Sciatic nerve (tissue), 2 donors: ENCODE measurements around the gene DNM2. TPM values are rescaled to one million over a fixed set of nuclear protein-coding genes. Genes with fewer than 3 reads are reported as not detected.
"Not testable (repeated sequence)": the region's sequence is repeated elsewhere in the genome, so short reads cannot be mapped to it uniquely, and the experiment has no call there.

Source experiments
- ATAC-seq: fragments of 200-7000 bp; cut with Tn5 transposase; one replicate; pipeline ENCODE4 v1.9.1; 2020; ENCODE audit warnings: mild to moderate bottlenecking, moderate library complexity
- DNase-seq: peaks from one replicate; pipeline ENCODE4 v3.0.0-alpha.2; 2020; ENCODE audit warnings: low spot score
- intact Hi-C: fragments of 100-400 bp; cut with DNase I; formaldehyde crosslinking; loops from one replicate; pipeline ENCODE4 v1.14.2; 2022
- total RNA-seq: library from RNA; stranded (reverse); fragmentation: NEBNext Ultra II Directional; extraction: Animal tissue kit (Norgen Biotek cat#: 25700); gene quantifications from one replicate; pipeline ENCODE4 v1.2.1, GENCODE V29; 2021
- donor health status: DM: no; HTN: no; CAD: no.
- donor health status: DM: no; HTN: no; CAD: no.

Gene DNM2
- total RNA-seq, 1 donor from 2014 or later = 136 TPM

DNA sequence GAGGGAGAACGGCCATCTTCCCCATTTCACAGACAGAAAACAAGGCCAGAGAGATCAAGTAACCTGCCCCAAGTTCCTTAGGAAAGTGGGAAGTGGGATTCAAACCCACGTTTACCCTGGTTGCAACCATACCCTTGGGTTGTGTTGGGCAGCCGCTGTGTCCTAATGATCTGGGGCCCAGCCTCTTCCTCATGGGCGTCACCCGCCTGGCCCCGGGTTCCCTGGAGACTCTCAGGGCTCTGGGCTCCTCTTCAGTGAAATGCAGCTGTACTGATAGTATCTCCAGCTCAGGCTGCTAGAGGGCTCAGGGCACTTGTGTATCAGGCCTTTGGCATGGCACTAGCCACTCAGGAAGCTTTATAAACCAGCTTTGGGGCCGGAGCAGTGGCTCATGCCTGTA, 108.4 kb downstream of the DNM2 start:
- ATAC-seq (no peak), DNase-seq (no peak)
- intact Hi-C loops = no loop called here

DNA sequence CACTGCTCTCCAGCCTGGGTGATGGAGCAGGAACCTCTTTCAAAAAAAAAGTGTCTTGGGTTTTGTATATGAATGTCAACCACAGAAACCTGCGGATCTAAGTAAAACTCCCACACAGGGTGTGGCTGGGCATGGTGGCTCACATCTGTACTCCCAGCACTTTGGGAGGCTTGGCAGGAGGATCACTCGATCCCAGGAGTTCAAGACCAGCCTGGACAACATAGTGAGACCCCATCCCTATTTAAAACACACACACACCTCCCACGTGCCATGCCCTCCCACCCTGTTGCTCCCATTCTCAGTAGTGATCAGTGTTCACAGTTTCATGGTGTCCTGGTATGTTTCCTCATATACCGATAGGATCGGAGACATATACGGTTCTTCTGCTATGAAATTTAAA, 109.0 kb downstream of the DNM2 start:
- DNase-seq (no peak), ATAC-seq (no peak)
- intact Hi-C loops = no loop called here

DNA sequence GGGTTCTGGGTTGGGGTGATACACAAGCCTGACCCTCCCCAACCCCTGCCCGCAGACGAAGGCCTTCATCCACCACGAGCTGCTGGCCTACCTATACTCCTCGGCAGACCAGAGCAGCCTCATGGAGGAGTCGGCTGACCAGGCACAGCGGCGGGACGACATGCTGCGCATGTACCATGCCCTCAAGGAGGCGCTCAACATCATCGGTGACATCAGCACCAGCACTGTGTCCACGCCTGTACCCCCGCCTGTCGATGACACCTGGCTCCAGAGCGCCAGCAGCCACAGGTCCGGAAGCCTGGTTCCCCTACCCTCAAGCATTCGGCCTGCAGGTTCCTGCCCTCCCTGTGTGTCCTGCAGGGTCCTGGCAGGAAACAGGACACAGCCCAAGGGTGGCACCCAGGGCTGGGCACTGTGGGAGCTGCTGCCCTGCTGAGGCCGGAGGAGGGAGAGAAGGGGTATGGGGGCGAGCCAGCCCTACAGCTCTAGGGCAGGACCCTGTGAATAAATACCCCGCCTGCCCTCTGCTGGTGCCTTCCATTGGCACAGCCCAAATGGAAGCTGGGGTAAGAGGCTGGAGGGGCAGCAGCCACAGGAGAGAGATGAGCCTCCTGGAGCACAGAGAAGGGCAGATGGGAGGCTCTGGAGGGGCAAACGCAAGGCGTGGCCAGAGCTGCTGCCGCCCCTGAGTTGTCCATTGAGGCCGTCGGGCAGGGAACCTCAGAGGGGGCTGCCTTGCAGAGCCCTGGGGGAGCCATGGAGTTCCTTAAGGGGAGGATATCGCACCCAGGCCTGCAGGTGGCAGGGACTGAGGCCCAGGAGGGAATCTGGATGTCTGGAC, 111.3 kb downstream of the DNM2 start:
- ATAC-seq (no peak), DNase-seq (no peak)
- intact Hi-C loops = no loop called here

DNA sequence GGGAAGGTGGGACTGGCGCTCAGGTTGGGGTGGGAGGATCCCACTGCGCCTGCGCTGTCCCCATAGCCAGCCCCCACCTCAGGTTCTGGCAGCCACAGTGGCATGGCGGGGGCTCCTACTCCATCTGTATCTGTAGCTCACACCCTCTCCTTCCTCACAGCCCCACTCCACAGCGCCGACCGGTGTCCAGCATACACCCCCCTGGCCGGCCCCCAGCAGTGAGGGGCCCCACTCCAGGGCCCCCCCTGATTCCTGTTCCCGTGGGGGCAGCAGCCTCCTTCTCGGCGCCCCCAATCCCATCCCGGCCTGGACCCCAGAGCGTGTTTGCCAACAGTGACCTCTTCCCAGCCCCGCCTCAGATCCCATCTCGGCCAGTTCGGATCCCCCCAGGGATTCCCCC, 112.1 kb downstream of the DNM2 start:
- ATAC-seq = no peak
- intact Hi-C loops = no loop called here
- no peak for DNase-seq

DNA sequence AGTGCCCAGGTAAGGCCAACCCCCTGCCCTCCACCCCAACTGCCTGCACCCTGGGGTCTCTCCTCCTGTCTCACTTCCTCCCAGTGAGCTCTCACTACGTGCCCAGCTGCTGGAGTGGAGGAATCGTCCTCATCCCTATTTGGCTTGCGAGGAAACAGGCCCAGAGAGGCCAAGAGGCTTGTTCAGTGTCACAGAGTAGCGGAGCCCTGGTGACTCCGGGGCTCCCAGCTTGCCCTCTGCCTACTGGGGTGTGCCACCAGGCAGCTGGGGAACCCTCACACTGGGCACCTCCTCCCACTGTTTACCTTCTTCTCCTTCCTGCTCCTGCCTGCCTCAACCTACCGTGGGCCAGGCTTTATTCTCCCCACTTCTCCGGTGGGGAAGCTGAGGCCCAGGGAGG, 112.5 kb downstream of the DNM2 start:
- DNase-seq (no peak), ATAC-seq (no peak)
- intact Hi-C loops = no loop called here

DNA sequence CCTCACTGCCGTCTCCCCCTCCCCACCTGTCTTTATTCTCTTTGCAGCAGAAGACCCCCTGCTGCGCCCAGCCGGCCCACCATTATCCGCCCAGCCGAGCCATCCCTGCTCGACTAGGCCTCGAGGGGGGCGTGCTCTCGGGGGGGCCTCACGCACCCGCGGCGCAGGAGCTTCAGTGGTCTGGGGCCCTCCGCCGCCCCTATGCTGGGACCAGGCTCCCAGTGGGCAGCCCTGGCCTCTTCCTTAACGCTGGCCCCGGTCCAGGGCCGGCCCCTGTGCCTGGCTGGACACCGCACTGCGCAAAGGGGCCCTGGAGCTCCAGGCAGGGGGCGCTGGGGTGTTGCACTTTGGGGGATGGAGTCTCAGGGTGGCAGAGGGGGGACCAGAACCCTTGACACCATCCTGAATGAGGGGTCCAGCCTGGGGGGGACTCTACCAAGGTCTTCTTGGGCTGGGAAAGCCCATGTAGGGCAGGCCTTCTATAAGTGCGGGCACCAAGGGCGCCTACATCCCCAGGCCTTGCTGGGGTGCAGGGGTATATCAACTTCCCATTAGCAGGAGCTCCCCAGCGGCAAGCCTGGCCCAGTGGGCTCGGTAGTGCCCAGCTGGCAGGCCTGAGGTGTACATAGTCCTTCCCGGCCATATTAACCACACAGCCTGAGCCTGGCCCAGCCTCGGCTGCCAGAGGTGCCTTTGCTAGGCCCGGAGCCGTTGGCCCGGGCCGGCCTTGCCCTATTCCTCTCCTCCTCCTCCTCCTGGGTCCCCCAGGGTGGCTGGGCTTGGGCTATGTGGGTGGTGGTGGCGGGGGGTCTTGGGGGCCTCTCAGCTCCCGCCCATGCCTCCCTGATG, 113.3 kb downstream of the DNM2 start:
- no peak for ATAC-seq
- DNase-seq = no peak
- intact Hi-C loops = no loop called here

DNA sequence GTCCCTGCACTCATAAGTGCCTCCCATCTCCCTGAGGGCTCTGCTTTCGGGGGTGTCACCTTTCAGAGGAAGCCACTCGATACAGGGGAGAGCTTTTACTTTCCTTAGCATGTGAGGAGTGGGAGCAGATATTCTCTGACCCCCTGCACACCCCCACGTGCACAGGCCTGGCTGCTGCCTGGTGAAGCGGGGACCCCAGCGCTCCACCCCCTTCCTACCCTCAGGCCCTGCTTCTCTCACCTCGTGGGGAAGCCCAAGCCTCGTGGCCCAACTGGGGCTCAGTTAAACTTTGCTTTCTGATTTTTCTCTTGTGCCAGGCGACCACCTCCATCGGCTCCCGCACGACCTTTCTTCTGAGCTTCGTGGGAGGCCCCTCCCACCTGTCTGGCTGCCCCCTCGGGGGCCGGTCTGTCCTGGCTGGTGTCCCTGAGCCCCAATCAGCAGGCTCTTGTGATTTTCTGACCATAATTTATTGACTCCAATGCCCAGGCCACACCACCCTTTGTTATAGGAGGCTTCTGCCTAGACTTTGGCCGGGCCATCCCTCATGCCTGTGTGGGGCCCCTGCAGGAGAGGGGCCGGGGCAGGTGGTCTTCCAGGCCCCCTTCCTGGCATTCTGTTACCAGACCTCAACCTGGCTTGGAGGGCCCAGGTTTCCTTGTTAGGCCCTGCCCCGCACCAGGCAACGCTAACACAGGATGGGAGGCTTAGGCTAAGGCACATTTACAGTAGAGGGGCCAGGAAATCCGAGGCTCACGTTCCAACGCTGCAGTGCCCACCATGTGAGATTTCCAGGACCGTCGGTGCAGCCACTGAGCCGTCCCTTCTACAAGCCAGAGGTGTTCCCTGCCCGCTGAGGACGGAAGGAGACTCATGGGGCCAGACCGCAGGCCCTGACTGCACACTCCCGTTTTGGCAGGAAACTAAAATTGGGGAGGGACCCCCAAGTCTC, 114.4 kb downstream of the DNM2 start:
- DNase-seq (no peak), ATAC-seq (no peak)
- intact Hi-C loops = no loop called here

DNA sequence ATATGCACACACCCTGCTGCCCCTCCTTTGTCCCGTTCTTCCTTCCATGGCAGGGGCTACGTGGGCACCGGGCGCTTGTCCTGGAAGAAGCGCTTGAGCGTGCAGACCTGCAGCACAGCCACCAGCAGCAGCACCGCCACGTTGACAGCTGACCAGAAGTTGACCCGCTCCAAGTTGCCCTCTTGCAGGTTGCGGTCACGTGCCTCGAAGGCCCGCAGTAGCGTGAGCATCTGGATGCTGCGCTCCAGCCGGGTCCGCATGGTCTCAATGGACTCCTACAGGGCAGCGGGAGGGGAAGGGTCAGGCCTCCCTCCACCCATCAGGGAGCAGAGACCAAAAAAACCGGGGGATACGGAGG, 115.0 kb downstream of the DNM2 start:
- intact Hi-C loops = no loop called here
- DNase-seq (no peak), ATAC-seq (no peak)

DNA sequence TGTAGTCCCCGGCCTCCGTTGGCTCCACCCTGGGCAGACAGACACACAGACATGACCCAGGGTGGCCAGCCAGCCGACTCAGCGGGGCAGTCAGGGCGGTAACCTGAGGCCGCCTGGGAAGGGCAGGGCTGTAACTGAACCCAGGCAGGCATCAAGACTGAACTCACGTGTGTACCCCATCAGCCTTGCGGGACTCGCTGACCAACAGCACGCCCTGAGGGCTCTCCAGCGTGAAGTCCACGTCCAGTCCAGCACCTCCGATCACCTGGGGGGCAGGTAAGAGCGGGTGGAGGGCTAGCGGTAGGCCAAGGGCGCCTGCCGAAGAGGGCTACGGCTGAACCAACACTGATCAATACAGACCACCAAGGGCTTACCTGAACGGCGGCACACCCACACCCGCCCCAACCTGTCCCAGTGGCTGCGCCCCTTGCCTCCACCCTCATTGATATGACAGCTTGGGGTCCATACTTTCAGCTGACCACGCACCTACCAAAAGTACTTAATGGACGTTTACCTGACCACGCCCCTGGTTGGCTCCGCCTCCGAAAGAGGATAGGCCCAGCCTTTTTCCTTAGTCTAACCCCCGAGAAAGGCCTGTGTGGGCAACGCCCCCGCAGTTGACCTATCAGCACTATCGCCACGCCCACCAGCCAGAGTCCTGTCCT, 117.3 kb downstream of the DNM2 start:
- DNase-seq (no peak), ATAC-seq (peak; percentile 1)
- intact Hi-C loops = no loop called here

DNA sequence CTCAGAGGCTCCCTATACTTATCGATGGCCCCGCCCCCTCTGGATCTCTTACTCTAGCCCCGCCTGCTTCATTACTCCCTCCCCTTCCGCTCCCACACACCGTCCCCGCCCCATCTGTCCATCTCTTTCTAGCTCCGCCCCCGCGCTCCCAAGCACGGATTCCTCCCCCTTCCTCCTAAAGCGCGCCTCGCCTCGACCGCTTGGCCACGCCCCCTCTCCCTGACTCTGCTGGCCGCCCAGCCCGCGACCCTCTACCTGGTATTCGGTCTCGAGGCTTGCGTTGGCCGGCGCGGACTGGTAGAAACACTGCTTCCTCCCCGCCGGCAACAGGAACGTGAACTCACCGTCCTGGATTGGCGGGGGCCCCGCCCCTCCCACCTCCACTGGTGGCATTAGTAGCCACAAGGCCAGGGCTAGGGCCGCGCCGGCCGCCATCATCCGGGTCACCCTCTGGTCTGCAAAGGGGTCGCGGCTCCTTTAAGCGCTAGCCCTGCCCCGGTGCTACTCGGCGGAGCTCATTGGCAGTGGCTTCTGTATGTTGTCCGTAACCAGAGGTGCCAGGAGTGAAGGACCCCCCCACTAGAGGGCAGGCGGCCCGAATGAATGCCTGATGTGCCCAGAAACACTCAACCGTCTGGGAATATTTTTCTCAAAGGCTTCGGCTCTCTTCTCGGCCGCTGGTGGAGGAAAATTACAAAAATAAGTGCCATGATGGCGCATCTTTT, 118.0 kb downstream of the DNM2 start, which contains the start of gene TMED1:
Gene TMED1, minus strand, starts transcription at position 459 of the 725 bp plus-strand sequence. Its CDS starts 21 bp downstream, at position 438.
- intact Hi-C loops = no loop called here
- peak; percentile 96 for ATAC-seq
- DNase-seq = peak; percentile 100

DNA sequence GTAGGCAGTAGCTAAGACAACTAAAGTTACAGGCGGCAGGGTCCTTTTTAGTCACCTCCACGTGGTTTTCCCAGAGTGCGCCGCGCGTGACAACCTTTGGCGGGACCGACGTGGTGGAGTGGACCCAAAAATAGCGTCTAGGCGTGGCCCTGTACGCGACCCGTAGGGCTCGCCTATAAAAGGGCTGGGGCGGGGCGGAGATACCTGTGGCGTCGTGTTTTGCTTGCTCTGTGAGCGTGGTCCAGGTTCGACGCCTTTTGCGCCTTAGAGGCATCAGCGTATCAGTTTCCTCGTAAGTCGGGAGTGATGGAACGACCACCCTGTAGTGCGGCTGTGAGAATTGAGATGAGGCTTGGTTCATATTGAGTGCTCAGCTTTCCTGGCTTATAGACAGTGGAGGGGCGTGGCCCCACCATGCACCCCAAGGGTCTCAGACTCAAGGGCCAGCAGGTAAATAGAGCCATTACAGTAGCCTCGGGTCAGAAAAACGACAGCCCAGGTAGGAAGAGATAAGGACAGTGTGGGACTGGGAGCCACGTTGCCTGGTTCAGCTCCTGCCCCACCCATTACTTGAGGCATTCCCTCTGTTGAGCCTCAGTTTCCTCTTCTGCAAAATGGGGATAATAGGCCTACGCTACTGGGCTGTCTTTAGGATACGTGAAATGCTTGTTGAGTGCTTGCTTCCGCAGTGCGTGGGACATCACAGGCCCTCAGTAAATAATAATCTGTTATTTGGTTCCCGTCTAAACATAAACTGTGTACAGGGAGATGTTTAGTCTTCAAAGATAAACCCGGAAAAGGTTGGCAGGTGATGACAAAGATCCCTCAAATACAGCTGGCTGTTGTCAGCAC, 118.8 kb downstream of the DNM2 start:
- peak; percentile 90 for DNase-seq
- intact Hi-C loops = no loop called here
- ATAC-seq = peak; percentile 68

DNA sequence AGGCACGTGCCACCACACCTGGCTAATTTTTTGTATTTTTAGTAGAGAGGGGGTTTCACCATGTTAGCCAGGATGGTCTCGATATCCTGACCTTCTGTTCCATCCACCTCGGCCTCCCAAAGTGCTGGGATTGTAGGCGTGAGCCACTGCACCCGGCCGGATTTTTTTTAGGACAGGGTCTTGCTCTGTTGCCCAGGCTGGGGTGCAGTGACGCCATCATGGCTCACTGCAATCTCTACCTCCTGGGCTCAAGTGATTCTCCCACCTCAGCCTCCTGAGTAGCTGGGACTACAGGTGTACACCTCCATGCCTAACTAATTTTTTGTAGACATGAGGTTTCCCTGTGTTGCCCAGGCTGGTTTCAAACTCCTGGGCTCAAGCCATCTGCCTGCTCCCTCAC, 119.8 kb downstream of the DNM2 start:
- DNase-seq, intact Hi-C loops, ATAC-seq: not testable (repeated sequence)

DNA sequence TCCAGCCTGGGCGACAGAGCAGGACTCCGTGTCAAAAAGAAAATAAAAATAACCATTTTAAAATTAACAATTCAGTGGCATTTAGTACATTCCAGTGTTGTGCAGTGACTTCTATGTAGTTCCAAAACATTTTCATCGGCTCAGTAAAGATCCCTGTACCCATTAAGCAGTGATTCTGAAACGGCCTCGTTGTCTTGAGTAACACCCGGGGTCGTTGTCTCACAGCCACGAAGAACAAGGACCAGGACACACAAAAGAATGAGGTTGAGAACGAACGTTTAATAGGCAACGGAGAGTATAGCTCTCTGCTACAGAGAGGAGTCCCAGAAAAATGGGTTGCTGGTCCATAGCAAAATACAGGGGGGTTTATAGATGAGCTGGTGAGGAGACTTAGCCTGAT, 120.5 kb downstream of the DNM2 start:
- no peak for DNase-seq
- ATAC-seq = no peak
- intact Hi-C loops = no loop called here

DNA sequence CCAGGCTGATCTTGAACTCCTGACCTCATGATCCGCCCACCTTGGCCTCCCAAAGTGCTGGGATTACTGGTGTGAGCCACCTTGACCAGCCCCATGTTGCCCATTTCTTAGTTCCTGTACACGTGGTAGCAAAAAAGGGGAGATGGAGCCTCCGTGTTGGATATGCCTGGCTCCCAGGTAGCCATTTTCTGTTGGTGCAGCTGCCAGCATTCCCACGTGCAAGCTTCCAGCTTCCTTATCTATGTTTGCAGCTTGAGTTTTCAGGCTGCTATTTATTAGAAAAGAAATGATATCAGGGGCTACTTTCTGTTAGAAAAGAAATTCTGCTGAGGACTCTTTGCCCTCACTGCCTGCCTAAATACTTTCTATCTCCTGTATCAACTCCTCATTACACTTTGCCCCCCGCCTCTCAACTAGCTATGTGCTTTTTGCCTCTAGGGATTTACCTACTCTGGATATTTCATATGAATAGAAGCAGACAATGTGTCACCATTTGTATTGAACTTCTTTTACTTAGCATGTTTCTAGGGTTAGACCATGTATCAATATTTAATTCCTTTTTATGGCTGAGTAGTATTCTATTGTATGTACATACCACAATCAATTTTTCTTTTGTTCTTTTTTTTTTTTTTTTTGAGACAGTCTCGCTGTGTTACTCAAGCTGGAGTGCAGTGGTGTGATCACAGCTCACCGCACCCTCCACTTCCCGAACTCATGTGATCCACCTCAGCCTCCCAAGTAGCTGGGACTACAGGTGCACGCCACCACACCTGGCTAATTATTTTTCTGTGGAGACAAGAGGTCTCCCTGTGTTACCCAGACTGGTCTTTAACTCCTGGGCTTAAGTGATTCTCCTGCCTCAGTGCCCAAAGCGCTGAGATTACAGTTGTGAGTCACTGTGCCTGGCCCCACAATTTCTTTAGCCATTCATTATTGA, 121.5 kb downstream of the DNM2 start:
- ATAC-seq = no peak
- intact Hi-C loops = no loop called here

DNA sequence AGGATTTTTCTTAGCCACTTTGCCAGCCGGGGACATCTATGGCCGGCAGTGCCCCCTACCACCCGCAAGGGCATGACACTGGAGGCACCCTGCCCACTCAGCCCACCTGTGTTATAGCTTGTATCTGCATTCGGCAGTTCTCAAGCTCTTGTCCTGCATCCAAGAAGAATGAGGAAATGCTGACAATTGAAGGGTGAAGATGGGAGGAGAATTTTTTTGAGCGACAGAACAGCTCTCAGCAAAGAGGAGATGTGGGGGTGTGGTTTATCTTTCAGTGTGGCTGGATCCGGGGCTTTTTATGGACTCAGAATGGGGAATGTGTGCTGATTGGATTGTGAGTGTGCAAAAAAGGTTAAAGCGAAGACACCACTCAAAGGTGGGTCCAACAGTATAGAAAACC, 124.9 kb downstream of the DNM2 start:
- DNase-seq (no peak), ATAC-seq (no peak)
- intact Hi-C loops = no loop called here

More for the DNA sequence above, 121.5 kb downstream of the DNM2 start:
- DNase-seq = no peak
